HCT116 (cell line): ENCODE data around the gene EVI5.

Source experiments
- CEBPB ChIP-seq: IDR thresholded peaks from 2 replicates; pipeline ENCODE4 v1.6.1; 2012; ENCODE audit warnings: low read depth
- EZH2 ChIP-seq: fragments of 200-600 bp; sonication (generic); IDR thresholded peaks from 2 replicates; pipeline ENCODE4 v1.6.1; 2017; ENCODE audit warnings: antibody characterized with exemption, mixed run types
- POLR2A ChIP-seq: IDR thresholded peaks from 2 replicates; pipeline ENCODE4 v1.7.0; 2011; ENCODE audit warnings: borderline replicate concordance; ENCODE audit not compliant: insufficient read depth, insufficient read length; ENCODE audit errors: extremely low read depth
- POLR2AphosphoS5 ChIP-seq: IDR thresholded peaks from 2 replicates; pipeline ENCODE4 v1.6.1; 2011; ENCODE audit warnings: mild to moderate bottlenecking, low read depth, low read length, moderate library complexity
- SIN3A ChIP-seq: IDR thresholded peaks from 2 replicates; pipeline ENCODE4 v1.6.1; 2012; ENCODE audit warnings: low read depth
- TCF7L2 ChIP-seq: IDR thresholded peaks from 2 replicates; pipeline ENCODE4 v1.7.0; 2011; ENCODE audit warnings: borderline replicate concordance, inconsistent platforms; ENCODE audit not compliant: insufficient read depth, insufficient read length; ENCODE audit errors: extremely low read depth
- YY1 ChIP-seq: IDR thresholded peaks from 2 replicates; pipeline ENCODE4 v1.6.1; 2011; ENCODE audit warnings: low read length, low read depth, moderate library complexity, mild to moderate bottlenecking; ENCODE audit not compliant: insufficient replicate concordance; ENCODE audit errors: extremely low read depth
- ZNF274 ChIP-seq: fragments of 200-500 bp; sonication (Bioruptor generic); IDR thresholded peaks from 2 replicates; pipeline ENCODE4 v1.6.1; 2014; ENCODE audit warnings: mild to moderate bottlenecking, low read depth, low read length, inconsistent platforms
- TF ChIP-seq, protein P1 (sequence below), 3 experiments: fragments of 200-600 bp in 1 of 3; sonication (generic) in 1 of 3; IDR thresholded peaks in 2 of 3; conservative IDR thresholded peaks in 1 of 3; 2 replicates each; pipeline ENCODE4 v1.5.1; 2012 to 2017; ENCODE audit warnings: low read depth in 2 of 3, low read length in 2 of 3, antibody characterized with exemption in 1 of 3, borderline replicate concordance in 1 of 3, control low read depth in 1 of 3, mild to moderate bottlenecking in 1 of 3, mixed read lengths in 1 of 3, mixed run types in 1 of 3, moderate library complexity in 1 of 3; ENCODE audit not compliant: insufficient read depth in 1 of 3
- TF ChIP-seq, protein P2 (sequence below): IDR thresholded peaks from 2 replicates; pipeline ENCODE4 v1.6.1; 2012
- TF ChIP-seq, protein P3 (sequence below): IDR thresholded peaks from 2 replicates; pipeline ENCODE4 v1.6.1; 2012
- TF ChIP-seq, protein P4 (sequence below): IDR thresholded peaks from 2 replicates; pipeline ENCODE4 v1.6.1; 2012; ENCODE audit warnings: low read depth

DNA sequence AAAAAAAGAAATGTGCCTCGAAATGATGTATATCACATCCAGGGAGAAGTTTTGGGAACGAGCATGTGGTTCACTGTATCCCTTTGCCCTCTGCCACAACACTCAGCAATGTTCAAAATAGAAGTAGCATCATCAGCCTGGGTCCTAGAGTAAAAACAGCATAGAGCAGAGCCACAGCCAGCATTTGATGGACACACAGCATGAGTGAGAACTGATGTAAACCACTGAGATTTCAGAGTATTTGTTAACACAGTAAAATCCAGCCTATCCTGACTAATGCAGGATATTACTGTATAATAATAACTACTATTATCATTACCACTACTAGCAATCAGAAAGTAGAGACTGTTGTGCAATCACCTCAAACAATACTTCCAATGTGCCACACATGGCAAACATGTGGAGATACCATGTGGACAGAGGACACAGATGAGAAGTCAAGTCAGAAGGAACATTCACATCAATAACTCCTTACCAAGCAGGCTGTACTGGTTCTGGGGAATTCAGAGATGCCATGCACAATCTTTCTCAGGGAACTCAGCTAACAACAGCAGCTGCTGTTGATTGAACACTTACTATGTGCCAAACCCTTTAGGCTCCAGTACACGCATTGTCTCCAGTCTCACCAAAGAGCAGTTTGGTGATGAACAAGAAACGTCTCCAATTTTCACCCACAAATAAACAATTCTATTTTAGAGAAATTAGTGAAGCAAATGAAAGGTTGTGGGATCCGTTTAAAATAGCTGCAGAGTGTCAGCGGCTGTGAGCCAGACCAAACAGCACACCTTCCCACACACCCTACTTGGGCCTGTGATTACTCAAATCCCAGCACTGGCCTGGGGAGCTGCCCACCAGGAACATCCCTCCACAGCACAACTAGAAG lies 281.6 kb downstream of the EVI5 start:
- no peak for TF ChIP-seq POLR2AphosphoS5
- TF ChIP-seq, protein P1, sequence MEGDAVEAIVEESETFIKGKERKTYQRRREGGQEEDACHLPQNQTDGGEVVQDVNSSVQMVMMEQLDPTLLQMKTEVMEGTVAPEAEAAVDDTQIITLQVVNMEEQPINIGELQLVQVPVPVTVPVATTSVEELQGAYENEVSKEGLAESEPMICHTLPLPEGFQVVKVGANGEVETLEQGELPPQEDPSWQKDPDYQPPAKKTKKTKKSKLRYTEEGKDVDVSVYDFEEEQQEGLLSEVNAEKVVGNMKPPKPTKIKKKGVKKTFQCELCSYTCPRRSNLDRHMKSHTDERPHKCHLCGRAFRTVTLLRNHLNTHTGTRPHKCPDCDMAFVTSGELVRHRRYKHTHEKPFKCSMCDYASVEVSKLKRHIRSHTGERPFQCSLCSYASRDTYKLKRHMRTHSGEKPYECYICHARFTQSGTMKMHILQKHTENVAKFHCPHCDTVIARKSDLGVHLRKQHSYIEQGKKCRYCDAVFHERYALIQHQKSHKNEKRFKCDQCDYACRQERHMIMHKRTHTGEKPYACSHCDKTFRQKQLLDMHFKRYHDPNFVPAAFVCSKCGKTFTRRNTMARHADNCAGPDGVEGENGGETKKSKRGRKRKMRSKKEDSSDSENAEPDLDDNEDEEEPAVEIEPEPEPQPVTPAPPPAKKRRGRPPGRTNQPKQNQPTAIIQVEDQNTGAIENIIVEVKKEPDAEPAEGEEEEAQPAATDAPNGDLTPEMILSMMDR (IDR thresholded peaks at IDR 0.05 in 2 of 3, conservative IDR thresholded peaks at IDR 0.05 in 1 of 3; ENCODE audit: borderline replicate concordance in 1 of 3, insufficient read depth in 1 of 3, low read depth in 2 of 3, low read length in 2 of 3) = no peak
- TF ChIP-seq POLR2A = no peak
- no peak for TF ChIP-seq SIN3A
- TF ChIP-seq, protein P2, sequence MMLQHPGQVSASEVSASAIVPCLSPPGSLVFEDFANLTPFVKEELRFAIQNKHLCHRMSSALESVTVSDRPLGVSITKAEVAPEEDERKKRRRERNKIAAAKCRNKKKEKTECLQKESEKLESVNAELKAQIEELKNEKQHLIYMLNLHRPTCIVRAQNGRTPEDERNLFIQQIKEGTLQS = no peak
- TF ChIP-seq, protein P3, sequence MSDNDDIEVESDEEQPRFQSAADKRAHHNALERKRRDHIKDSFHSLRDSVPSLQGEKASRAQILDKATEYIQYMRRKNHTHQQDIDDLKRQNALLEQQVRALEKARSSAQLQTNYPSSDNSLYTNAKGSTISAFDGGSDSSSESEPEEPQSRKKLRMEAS = no peak
- TF ChIP-seq ZNF274 = no peak
- TF ChIP-seq, protein P4, sequence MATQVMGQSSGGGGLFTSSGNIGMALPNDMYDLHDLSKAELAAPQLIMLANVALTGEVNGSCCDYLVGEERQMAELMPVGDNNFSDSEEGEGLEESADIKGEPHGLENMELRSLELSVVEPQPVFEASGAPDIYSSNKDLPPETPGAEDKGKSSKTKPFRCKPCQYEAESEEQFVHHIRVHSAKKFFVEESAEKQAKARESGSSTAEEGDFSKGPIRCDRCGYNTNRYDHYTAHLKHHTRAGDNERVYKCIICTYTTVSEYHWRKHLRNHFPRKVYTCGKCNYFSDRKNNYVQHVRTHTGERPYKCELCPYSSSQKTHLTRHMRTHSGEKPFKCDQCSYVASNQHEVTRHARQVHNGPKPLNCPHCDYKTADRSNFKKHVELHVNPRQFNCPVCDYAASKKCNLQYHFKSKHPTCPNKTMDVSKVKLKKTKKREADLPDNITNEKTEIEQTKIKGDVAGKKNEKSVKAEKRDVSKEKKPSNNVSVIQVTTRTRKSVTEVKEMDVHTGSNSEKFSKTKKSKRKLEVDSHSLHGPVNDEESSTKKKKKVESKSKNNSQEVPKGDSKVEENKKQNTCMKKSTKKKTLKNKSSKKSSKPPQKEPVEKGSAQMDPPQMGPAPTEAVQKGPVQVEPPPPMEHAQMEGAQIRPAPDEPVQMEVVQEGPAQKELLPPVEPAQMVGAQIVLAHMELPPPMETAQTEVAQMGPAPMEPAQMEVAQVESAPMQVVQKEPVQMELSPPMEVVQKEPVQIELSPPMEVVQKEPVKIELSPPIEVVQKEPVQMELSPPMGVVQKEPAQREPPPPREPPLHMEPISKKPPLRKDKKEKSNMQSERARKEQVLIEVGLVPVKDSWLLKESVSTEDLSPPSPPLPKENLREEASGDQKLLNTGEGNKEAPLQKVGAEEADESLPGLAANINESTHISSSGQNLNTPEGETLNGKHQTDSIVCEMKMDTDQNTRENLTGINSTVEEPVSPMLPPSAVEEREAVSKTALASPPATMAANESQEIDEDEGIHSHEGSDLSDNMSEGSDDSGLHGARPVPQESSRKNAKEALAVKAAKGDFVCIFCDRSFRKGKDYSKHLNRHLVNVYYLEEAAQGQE = no peak
- no peak for TF ChIP-seq EZH2
- TF ChIP-seq YY1 = no peak
- TF ChIP-seq TCF7L2 = no peak
- TF ChIP-seq CEBPB = no peak
